IMR-90 (cell line): Measurements from ENCODE around the gene ID2.

Source experiments
- CTCF ChIP-seq: conservative IDR thresholded peaks from 2 replicates; pipeline ENCODE4 v1.5.1; 2012; ENCODE audit warnings: mild to moderate bottlenecking, low read depth, low read length, improper control_type of control experiment
- POLR2A ChIP-seq: IDR thresholded peaks from 2 replicates; pipeline ENCODE4 v1.6.1; 2012; ENCODE audit warnings: mild to moderate bottlenecking, low read depth, low read length
- RAD21 ChIP-seq: IDR thresholded peaks from 2 replicates; pipeline ENCODE4 v1.6.1; 2012; ENCODE audit warnings: low read length, improper control_type of control experiment
- USF2 ChIP-seq: fragments of 150-350 bp; IDR thresholded peaks from 2 replicates; pipeline ENCODE4 v1.6.1; 2017; ENCODE audit warnings: mild to moderate bottlenecking, antibody characterized with exemption, low read length, low read depth
- TF ChIP-seq, protein P1 (sequence below): fragments of 150-350 bp; IDR thresholded peaks from 2 replicates; pipeline ENCODE4 v1.6.1; 2016; ENCODE audit warnings: low read depth, mild to moderate bottlenecking, low read length, moderate library complexity, borderline replicate concordance

DNA sequence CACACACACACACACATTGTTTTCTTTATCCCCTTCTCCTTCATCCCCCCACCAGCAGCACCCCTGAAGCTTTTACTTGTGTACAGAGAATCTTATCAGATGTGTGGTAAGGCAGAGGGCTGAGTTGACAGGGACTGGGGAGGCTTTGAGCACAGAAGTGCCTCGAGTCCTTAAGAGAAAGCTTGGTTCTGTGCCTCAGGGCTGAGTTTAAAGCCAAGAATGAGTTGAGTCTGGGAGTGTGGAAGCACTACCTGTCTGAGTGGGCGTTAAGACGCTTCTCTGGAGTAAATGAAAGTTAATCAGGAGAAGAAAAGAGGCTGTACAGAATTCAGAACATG is 2.7 kb downstream of the ID2 start:
- no peak for TF ChIP-seq CTCF
- no peak for TF ChIP-seq POLR2A
- TF ChIP-seq, protein P1, sequence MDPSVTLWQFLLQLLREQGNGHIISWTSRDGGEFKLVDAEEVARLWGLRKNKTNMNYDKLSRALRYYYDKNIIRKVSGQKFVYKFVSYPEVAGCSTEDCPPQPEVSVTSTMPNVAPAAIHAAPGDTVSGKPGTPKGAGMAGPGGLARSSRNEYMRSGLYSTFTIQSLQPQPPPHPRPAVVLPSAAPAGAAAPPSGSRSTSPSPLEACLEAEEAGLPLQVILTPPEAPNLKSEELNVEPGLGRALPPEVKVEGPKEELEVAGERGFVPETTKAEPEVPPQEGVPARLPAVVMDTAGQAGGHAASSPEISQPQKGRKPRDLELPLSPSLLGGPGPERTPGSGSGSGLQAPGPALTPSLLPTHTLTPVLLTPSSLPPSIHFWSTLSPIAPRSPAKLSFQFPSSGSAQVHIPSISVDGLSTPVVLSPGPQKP, result no peak
- TF ChIP-seq USF2, result no peak
- peak; percentile 11; the same call in 1 of the 2 replicates for TF ChIP-seq RAD21
